Activated B cell treated with CpG ODN at 0.5 μM for 24 hours (primary cell): ENCODE results near the gene KIF3C. TPM values are rescaled to one million over a fixed set of nuclear protein-coding genes. Genes with fewer than 3 reads are reported as not detected.
"Not testable (repeated sequence)": the region's sequence is repeated elsewhere in the genome, so short reads cannot be mapped to it uniquely, and the experiment has no call there.

Experiments
- ATAC-seq: fragments of 200-7000 bp; cut with Tn5 transposase; one replicate; pipeline ENCODE4 v1.10.0; 2021; ENCODE audit warnings: low read depth, mild to moderate bottlenecking, moderate library complexity
- CTCF ChIA-PET: fragments of 350-600 bp; sonication (Branson Sonifier 250); formaldehyde crosslinking; loops from one replicate; lab custom pipeline; 2021; ENCODE audit warnings: antibody characterized with exemption; lab: Charles Lee
- POLR2A ChIA-PET: fragments of 350-600 bp; sonication (Branson Sonifier 250); formaldehyde crosslinking; loops from one replicate; lab custom pipeline; 2021; ENCODE audit warnings: antibody characterized with exemption; lab: Charles Lee
- DNase-seq: peaks from one replicate; pipeline ENCODE4 v3.0.0; 2022
- H3K27ac Mint-ChIP-seq: one replicate; pipeline ENCODE4 v1.8.0; 2020; ENCODE audit warnings: mixed read lengths
- H3K27me3 Mint-ChIP-seq: one replicate; pipeline ENCODE4 v1.8.0; 2021; ENCODE audit warnings: mixed read lengths
- H3K36me3 Mint-ChIP-seq: one replicate; pipeline ENCODE4 v1.8.0; 2021; ENCODE audit warnings: low read depth, mixed read lengths
- H3K4me1 Mint-ChIP-seq: one replicate; pipeline ENCODE4 v1.8.0; 2021; ENCODE audit warnings: mixed read lengths
- H3K4me3 Mint-ChIP-seq: one replicate; pipeline ENCODE4 v1.8.0; 2020; ENCODE audit warnings: mild to moderate bottlenecking, mixed read lengths
- H3K9me3 Mint-ChIP-seq: one replicate; pipeline ENCODE4 v1.8.0; 2020; ENCODE audit warnings: mixed read lengths
- intact Hi-C: fragments of 100-400 bp; cut with micrococcal nuclease; formaldehyde crosslinking; loops from one replicate; pipeline ENCODE4 v1.15.1; 2024
- total RNA-seq: library from RNA; stranded (reverse); gene quantifications from 2 replicates; pipeline ENCODE4 v1.2.3, GENCODE V29; 2022
- TF ChIP-seq, protein P1 (sequence below): fragments of 200-600 bp; IDR thresholded peaks from one replicate; pipeline ENCODE4 v1.8.0; 2022; ENCODE audit warnings: antibody characterized with exemption, mild to moderate bottlenecking

Gene KIF3C
- total RNA-seq, 1 donor from 2014 or later: 1.5 TPM

GRCh38 chr2:26008095-26008494 is 25.8 kb upstream of the KIF3C start:
- no peak overlapping the region for H3K27ac Mint-ChIP-seq
- H3K4me3 Mint-ChIP-seq: no peak overlapping the region
- H3K36me3 Mint-ChIP-seq: no peaks in the 10 kb centered on the region
- no peak for DNase-seq
- H3K9me3 Mint-ChIP-seq: peaks cover 5% of the 10 kb centered on the region
- TF ChIP-seq, protein P1, sequence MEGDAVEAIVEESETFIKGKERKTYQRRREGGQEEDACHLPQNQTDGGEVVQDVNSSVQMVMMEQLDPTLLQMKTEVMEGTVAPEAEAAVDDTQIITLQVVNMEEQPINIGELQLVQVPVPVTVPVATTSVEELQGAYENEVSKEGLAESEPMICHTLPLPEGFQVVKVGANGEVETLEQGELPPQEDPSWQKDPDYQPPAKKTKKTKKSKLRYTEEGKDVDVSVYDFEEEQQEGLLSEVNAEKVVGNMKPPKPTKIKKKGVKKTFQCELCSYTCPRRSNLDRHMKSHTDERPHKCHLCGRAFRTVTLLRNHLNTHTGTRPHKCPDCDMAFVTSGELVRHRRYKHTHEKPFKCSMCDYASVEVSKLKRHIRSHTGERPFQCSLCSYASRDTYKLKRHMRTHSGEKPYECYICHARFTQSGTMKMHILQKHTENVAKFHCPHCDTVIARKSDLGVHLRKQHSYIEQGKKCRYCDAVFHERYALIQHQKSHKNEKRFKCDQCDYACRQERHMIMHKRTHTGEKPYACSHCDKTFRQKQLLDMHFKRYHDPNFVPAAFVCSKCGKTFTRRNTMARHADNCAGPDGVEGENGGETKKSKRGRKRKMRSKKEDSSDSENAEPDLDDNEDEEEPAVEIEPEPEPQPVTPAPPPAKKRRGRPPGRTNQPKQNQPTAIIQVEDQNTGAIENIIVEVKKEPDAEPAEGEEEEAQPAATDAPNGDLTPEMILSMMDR: no peak
- H3K27me3 Mint-ChIP-seq: peaks cover 3% of the 10 kb centered on the region
- intact Hi-C loops: no loop called here
- POLR2A ChIA-PET: no interaction called here
- H3K4me1 Mint-ChIP-seq: no peaks in the 10 kb centered on the region
- CTCF ChIA-PET: no interaction called here
- no peak for ATAC-seq

- intact Hi-C loops: no loop called here
- Mint-ChIP-seq H3K36me3 (no peaks in the 10 kb centered on the region), H3K27ac (no peak overlapping the region), H3K9me3 (no peaks in the 10 kb centered on the region), H3K4me3 (no peak overlapping the region), H3K27me3 (peaks cover 7% of the 10 kb centered on the region), H3K4me1 (no peaks in the 10 kb centered on the region)
- no peak for DNase-seq
- no peak for ATAC-seq
- CTCF ChIA-PET: no interaction called here
- TF ChIP-seq, protein P1: no peak
- POLR2A ChIA-PET: no interaction called here
Observed at GRCh38 chr2:26002632-26003310, 20.5 kb upstream of the KIF3C start.

DNA sequence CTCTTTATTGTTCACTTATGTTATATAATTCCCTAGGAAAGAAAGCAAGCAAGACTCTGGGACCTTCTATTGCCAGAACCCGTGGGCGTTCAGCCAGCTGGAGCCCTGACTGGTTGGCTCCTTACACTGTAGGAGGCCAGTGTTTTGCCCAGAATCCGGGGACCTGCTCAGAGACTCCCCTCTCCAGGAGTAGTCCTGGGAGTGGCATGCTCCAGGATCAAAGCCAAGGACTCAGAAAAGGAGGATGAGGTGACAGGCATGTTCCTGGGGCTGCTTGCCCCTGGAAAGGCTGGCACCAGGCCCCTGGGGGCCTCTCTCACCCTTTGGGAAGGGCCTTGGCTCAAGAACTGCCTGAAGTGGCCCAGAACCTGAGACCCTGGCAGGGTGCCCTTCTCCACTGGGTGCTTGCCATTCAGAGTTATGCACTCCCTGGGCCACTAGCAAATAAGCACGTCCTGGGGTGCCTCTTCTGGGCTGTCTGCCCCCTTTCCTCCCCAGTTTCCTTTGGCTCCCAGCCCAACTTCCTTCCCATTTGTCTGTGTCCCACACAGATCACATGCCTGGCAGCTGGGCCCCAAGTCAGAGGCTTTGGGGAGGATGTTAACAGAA is 19.6 kb upstream of the KIF3C start:
- H3K4me1 Mint-ChIP-seq: no peaks in the 10 kb centered on the region
- DNase-seq (no peak), ATAC-seq (no peak)
- no peaks in the 10 kb centered on the region for H3K9me3 Mint-ChIP-seq
- CTCF ChIA-PET: no interaction called here
- intact Hi-C loops: no loop called here
- no peak overlapping the region for H3K4me3 Mint-ChIP-seq
- POLR2A ChIA-PET: no interaction called here
- H3K27me3 Mint-ChIP-seq: peaks cover 7% of the 10 kb centered on the region
- no peaks in the 10 kb centered on the region for H3K36me3 Mint-ChIP-seq
- TF ChIP-seq, protein P1: no peak
- H3K27ac Mint-ChIP-seq: no peak overlapping the region

DNA sequence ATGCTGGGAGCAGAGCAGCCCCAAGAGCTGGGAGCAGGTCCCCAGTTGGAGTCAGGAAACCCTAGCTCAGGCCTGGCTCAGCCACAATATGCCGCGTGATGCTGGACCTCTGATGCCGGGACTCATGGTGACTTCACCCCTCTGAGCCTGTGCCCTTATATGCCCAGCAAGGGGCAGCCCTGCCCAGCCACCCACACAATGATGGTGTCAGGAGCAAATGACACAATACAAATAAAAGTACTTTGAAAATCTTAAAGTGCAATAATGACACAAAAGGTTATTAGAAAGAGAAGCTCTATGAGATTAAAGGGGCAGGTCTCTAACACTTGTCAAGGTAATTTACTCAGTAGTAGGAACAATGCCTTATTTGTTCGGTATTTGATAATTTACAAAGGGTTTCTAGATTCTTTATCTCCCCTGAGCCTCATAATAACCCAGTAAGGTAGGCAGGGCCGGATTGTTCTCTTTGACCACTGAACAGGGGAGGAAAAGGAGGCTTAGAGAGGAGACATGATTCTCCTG is 18.3 kb upstream of the KIF3C start:
- H3K27ac Mint-ChIP-seq: no peak overlapping the region

DNA sequence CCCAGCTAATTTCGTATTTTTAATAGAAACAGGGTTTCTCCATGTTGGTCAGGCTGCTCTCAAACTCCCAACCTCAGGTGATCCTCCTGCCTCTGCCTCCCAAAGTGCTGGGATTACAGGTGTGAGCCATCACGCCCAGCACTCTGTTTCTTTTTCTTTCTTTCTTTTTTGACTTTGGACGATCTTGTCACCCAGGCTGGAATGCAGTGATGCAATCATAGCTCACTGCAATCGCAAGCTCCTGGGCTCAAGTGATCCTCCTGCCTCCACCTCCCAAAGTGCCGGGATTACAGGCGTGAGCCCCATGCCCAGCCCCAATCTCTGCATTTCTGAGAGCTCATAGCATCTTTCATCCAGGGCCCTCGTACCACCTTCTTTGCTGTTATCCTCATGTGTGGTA is 17.1 kb upstream of the KIF3C start:
- ATAC-seq, H3K27me3 Mint-ChIP-seq, intact Hi-C loops, DNase-seq, H3K4me1 Mint-ChIP-seq, H3K36me3 Mint-ChIP-seq, H3K9me3 Mint-ChIP-seq, H3K27ac Mint-ChIP-seq, CTCF ChIA-PET, H3K4me3 Mint-ChIP-seq, POLR2A ChIA-PET: not testable (repeated sequence)

More for the DNA sequence above, 18.3 kb upstream of the KIF3C start:
- DNase-seq (no peak), ATAC-seq (no peak)
- no peaks in the 10 kb centered on the region for H3K4me1 Mint-ChIP-seq
- H3K4me3 Mint-ChIP-seq: no peak overlapping the region
- CTCF ChIA-PET: interaction anchor here (0.8 to 1.5 kb wide), 2 partner anchors 9 to 144 kb away, joined by 3 to 4 read pairs; no protein-coding TSS in a partner anchor
- no peaks in the 10 kb centered on the region for H3K36me3 Mint-ChIP-seq
- H3K27me3 Mint-ChIP-seq: peaks cover 7% of the 10 kb centered on the region
- POLR2A ChIA-PET: no interaction called here
- intact Hi-C loops: no loop called here
- no peaks in the 10 kb centered on the region for H3K9me3 Mint-ChIP-seq
- TF ChIP-seq, protein P1: no peak

DNA sequence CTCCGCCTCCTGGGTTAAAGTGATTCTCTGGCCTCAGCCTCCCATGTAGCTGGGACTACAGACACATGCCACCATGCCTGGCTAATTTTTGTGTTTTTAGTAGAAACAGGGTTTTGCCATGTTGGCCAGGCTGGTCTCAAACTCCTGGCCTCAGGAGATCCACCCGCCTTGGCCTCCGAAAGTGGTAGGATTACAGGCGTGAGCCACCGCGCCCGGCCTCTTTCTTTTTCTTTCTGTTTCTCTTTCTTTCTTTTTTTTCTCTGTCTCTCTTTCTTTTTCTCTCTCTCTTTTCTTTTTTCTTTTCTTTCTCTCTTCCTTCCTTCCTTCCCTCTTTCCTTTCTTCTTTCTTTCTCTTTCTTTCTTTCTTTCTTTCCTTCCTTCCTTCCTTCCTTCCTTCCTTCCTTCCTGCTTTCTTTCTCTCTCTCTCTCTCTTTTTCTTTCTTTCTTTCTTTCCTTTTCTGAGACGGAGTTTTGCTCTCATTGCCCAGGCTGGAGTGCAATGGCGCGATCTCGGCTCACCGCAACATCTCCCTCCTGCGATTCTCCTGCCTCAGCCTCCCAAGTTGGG is 16.6 kb upstream of the KIF3C start:
- DNase-seq, H3K4me1 Mint-ChIP-seq, CTCF ChIA-PET, POLR2A ChIA-PET, H3K27me3 Mint-ChIP-seq, H3K27ac Mint-ChIP-seq, H3K4me3 Mint-ChIP-seq, H3K36me3 Mint-ChIP-seq, ATAC-seq, H3K9me3 Mint-ChIP-seq, intact Hi-C loops: not testable (repeated sequence)
